SK-N-SH treated with all-trans-retinoic acid at 6 μM for 48 hours (cell line): Measurements from ENCODE around the gene ATP5IF1.

ENCODE experiments used
- ARNTL ChIP-seq: fragments of 450-650 bp; formaldehyde crosslinking; IDR thresholded peaks from 2 replicates; pipeline ENCODE4 v1.5.0; 2020; ENCODE audit warnings: low read depth, mild to moderate bottlenecking, moderate library complexity, borderline replicate concordance
- BACH2 ChIP-seq: fragments of 250-450 bp; sonication (Bioruptor Pico); IDR thresholded peaks from 2 replicates; pipeline ENCODE4 v1.9.0; 2021; ENCODE audit warnings: mild to moderate bottlenecking, borderline replicate concordance
- CREB5 ChIP-seq: fragments of 250-450 bp; sonication (Bioruptor Pico); IDR thresholded peaks from 2 replicates; pipeline ENCODE4 v1.5.1; 2020; ENCODE audit warnings: low read depth, mild to moderate bottlenecking, moderate library complexity
- CSDC2 ChIP-seq: fragments of 250-450 bp; sonication (Bioruptor Pico); IDR thresholded peaks from 2 replicates; pipeline ENCODE4 v1.5.0; 2020; ENCODE audit warnings: mild to moderate bottlenecking, moderate library complexity
- PPARA ChIP-seq: fragments of 250-450 bp; sonication (Bioruptor Pico); IDR thresholded peaks from 2 replicates; pipeline ENCODE4 v1.5.0; 2020; ENCODE audit warnings: mild to moderate bottlenecking, borderline replicate concordance
- SNAI2 ChIP-seq: fragments of 250-450 bp; sonication (Bioruptor Pico); IDR thresholded peaks from 2 replicates; pipeline ENCODE4 v1.5.0; 2020; ENCODE audit warnings: mild to moderate bottlenecking, moderate library complexity
- ZC3H10 ChIP-seq: fragments of 250-450 bp; sonication (Bioruptor Pico); IDR thresholded peaks from 2 replicates; pipeline ENCODE4 v1.5.1; 2021; ENCODE audit warnings: mild to moderate bottlenecking, moderate library complexity
- ZFP3 ChIP-seq: fragments of 250-450 bp; sonication (Bioruptor Pico); IDR thresholded peaks from 2 replicates; pipeline ENCODE4 v1.5.0; 2020; ENCODE audit warnings: mild to moderate bottlenecking, moderate library complexity
- ZFP30 ChIP-seq: fragments of 450-650 bp; formaldehyde crosslinking; IDR thresholded peaks from 2 replicates; pipeline ENCODE4 v1.5.0; 2022; ENCODE audit warnings: mild to moderate bottlenecking, moderate library complexity
- ZNF70 ChIP-seq: fragments of 450-650 bp; formaldehyde crosslinking; IDR thresholded peaks from 2 replicates; pipeline ENCODE4 v1.5.0; 2020; ENCODE audit warnings: mild to moderate bottlenecking, moderate library complexity
- TF ChIP-seq, protein P1 (sequence below): fragments of 250-450 bp; sonication (Bioruptor Pico); IDR thresholded peaks from 2 replicates; pipeline ENCODE4 v1.5.0; 2020; ENCODE audit warnings: mild to moderate bottlenecking, moderate library complexity
- TF ChIP-seq, protein P2 (sequence below): fragments of 250-450 bp; sonication (Bioruptor Pico); IDR thresholded peaks from 2 replicates; pipeline ENCODE4 v1.8.0; 2020; ENCODE audit warnings: mild to moderate bottlenecking, moderate library complexity, borderline replicate concordance

- TF ChIP-seq ZFP30 (no peak), BACH2 (CRISPR knock-in tag) (no peak), ZC3H10 (CRISPR knock-in tag) (no peak), ZFP3 (no peak), CREB5 (no peak), PPARA (CRISPR knock-in tag) (no peak), ARNTL (CRISPR knock-in tag) (no peak), SNAI2 (CRISPR knock-in tag) (no peak), CSDC2 (CRISPR knock-in tag) (no peak), ZNF70 (CRISPR knock-in tag) (no peak)
- TF ChIP-seq, protein P1, sequence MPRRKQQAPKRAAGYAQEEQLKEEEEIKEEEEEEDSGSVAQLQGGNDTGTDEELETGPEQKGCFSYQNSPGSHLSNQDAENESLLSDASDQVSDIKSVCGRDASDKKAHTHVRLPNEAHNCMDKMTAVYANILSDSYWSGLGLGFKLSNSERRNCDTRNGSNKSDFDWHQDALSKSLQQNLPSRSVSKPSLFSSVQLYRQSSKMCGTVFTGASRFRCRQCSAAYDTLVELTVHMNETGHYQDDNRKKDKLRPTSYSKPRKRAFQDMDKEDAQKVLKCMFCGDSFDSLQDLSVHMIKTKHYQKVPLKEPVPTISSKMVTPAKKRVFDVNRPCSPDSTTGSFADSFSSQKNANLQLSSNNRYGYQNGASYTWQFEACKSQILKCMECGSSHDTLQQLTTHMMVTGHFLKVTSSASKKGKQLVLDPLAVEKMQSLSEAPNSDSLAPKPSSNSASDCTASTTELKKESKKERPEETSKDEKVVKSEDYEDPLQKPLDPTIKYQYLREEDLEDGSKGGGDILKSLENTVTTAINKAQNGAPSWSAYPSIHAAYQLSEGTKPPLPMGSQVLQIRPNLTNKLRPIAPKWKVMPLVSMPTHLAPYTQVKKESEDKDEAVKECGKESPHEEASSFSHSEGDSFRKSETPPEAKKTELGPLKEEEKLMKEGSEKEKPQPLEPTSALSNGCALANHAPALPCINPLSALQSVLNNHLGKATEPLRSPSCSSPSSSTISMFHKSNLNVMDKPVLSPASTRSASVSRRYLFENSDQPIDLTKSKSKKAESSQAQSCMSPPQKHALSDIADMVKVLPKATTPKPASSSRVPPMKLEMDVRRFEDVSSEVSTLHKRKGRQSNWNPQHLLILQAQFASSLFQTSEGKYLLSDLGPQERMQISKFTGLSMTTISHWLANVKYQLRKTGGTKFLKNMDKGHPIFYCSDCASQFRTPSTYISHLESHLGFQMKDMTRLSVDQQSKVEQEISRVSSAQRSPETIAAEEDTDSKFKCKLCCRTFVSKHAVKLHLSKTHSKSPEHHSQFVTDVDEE (CRISPR knock-in tag), result no peak
- TF ChIP-seq, protein P2, sequence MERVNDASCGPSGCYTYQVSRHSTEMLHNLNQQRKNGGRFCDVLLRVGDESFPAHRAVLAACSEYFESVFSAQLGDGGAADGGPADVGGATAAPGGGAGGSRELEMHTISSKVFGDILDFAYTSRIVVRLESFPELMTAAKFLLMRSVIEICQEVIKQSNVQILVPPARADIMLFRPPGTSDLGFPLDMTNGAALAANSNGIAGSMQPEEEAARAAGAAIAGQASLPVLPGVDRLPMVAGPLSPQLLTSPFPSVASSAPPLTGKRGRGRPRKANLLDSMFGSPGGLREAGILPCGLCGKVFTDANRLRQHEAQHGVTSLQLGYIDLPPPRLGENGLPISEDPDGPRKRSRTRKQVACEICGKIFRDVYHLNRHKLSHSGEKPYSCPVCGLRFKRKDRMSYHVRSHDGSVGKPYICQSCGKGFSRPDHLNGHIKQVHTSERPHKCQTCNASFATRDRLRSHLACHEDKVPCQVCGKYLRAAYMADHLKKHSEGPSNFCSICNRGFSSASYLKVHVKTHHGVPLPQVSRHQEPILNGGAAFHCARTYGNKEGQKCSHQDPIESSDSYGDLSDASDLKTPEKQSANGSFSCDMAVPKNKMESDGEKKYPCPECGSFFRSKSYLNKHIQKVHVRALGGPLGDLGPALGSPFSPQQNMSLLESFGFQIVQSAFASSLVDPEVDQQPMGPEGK (CRISPR knock-in tag), result no peak
Observed at GRCh38 chr1:28232558-28233263, 3.2 kb upstream of the ATP5IF1 start, which contains the start of gene DNAJC8.
